GM19328 (cell line): ENCODE results near the gene NELL2.
"Not testable (repeated sequence)": the region's sequence is repeated elsewhere in the genome, so short reads cannot be mapped to it uniquely, and the experiment has no call there.

Experiments used
- ATAC-seq: cut with Tn5 transposase; IDR thresholded peaks from one replicate; pipeline ENCODE4 v1.9.1; 2021; ENCODE audit warnings: mild to moderate bottlenecking, moderate library complexity; ENCODE audit not compliant: unreplicated experiment

The NELL2 gene

DNA sequence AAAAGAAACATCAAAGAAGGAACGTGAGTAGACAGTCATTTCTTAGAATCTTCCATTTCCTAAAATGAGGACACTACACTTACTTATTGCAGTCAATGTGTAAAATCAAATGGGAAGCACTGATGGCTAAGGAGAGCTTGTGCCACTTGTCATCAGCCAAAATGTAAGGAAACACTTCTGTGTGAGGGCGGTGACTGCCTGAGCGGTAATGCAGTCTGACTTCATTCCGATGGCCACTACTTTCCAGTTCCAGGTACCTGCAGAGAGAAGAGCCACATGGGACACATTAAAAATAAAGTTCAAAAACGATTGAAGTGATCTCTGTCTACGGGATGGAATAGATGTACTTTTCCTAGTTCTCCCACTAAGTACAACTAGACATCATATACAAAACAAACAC is 96.3 kb downstream of the NELL2 start:
- no peak for ATAC-seq

DNA sequence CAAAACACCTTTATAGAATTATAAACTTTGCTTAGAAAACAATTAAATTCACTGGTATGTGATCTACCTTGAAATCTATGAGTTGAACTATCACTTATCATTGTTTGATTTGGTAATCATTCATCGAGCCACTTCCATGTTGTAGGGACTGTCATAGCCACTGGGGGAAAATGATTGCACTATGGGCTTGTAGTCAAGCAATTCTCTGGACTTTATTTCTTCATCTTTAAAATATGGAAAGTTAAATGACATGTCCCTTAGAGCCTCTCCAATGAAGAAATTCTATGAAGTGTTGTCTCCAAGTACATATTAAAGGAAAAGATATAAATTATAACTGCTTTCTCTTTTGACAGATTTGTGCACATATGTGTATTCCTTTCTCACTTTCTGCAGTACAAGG is 97.3 kb downstream of the NELL2 start:
- no peak for ATAC-seq

DNA sequence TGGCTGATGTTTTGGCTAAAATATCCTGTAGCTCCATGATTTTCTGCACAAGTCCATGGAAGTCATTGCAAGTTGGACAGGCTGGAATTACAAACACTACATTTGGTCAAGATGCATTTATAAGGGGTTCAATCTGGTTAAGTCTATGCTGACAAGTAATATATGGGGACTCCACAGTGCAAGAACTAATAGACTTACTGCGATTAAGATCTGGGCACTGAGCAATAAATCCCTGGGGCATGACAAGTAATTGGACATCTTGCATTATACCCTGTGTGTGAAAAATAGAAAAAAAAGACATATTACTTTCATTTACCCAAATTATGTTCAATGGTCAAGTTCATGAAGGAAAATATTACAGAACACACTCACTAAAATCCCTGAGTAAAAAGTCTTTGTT is 99.1 kb downstream of the NELL2 start:
- ATAC-seq = no peak

DNA sequence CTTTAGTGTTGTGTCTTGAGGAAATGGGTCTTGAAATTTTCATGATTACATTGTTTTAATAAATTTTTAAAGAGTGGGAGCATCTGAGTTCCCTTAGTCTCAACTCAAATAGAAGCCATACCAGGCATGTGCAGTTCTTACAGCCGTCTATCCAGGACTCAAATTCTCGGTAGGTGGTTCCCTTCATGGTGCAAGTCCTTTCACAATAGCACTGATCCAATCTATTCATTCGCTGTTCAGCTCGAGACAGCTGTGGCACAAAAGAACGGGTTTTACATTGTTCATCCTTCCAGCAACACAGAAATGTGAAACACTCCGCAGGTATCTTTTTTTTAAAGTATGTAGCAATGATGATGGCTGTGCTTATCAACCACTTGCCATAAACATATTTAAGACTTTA is 100.2 kb downstream of the NELL2 start:
- ATAC-seq = no peak

DNA sequence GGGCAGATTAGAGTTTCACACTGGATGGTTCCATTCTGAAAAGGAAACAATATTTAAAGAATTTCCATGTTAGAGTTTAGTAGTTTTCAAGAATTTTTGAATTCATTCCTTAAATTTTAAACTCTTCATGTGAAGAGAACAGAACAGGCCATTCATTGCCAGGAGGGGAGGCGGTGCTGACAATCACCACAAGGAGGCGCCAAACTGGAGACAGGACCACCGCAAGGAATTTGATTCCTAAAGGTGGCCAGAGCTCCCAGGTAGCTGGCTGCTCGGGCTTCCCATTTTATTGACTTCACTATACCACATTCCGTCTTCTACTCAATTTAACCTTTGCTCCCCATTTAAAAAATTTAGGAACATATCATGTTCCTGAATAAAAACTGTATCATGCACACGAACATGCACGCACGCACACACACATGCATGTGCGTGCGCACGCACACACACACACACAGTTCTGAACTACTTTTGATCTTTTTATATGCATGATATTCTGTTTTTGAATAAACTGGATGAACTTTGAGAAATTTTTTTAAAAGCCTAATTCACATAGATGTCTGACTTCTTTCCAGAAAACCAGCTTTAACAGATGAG is 101.2 kb downstream of the NELL2 start:
- ATAC-seq = peak; percentile 55

DNA sequence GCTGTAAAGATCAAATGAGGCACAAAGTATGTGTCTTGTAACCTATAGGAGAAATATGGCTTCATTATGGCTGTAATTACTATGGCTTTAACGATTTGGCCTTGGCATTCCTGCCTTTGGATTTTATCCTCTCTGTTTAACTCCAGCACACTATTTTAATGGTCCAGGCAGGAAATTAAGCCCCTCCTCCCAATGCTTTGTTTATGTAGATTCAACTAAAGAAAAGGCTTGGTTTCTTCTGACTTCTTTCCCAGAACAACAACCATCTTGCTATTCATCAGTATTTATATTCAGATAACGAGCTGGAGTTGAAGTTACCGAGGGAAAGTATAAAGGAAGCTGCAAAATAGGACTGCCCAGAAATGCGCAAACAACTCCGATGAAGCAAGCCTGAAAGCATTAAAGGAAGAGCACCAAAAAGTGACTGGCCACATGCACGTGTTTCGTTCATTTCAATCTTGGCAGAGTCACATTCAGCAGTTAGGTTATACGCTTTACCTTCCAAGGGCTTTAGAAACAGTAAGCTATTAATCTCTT is 104.6 kb downstream of the NELL2 start:
- no peak for ATAC-seq

DNA sequence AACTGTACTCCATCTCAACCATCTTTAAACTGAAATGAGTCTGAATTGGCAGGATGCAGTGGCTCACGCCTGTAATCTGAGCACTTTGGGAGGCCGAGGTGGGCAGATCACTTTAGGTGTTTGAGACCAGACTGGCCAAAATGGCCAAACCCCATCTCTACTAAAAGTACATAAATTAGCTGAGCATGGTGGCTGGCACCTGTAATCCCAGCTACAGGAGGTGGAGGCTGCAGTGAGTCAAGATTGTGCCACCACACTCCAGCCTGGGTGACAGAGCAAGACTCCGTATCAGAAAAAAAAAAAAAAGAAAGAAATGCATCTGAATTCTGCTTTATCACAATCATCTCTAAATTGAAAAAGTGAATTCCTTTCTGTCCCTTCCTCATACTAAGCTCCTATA is 110.3 kb downstream of the NELL2 start:
- ATAC-seq = no peak

DNA sequence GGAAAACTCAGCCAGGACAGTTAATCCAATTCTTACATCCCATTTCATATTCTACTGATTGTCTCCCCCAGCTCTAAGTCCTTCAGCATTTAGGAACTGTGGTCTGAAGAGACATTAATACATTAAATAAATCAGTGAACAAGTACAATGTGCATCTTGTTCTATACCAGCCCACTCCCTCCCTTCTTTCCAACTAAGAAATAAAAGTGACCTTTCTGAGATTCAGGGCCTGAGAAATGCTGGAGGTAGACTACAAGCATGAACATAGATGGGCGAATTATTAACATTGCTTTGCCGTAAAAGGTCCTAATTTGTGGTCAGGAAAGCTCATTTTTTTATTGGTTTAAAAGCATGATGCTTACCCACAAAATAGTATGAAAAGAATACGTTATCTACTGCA is 113.1 kb downstream of the NELL2 start:
- no peak for ATAC-seq

DNA sequence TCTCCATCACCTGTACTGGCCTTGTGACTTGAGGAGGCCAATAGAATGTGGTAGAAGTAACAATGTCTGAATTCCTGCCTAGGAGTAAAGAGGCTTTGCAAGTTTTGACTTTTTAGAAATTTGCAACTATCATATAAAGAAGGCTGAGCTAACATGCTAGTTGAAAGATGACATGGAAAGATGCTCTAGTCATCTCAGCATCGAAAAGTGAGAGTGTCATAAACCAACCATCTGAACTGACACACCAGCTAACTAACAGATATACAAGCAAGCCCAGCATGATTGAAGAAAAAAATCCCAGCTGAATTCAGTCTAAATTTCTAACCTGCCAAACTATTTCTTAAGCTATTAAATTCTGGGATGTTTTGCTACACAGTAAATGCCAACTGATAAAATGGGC is 116.8 kb downstream of the NELL2 start:
- ATAC-seq = no peak

DNA sequence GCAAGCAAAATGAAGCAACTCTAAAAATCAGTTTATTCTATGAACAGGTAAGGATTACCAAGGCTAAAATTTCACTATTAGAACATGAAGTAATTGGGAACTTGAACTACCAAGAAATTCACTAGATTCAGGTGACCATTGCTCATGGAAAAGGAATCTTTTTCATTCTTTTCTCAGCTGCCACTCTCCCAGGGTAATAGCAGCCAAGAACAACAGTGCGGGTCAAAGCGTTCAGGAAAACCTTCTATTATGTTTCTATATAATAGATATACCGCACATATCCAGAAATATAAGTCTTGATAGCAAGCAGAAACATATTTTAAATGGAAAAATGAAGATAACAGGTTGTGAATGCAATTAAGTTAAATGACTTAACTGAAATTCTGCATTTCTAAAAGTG is 125.6 kb downstream of the NELL2 start:
- ATAC-seq = no peak

DNA sequence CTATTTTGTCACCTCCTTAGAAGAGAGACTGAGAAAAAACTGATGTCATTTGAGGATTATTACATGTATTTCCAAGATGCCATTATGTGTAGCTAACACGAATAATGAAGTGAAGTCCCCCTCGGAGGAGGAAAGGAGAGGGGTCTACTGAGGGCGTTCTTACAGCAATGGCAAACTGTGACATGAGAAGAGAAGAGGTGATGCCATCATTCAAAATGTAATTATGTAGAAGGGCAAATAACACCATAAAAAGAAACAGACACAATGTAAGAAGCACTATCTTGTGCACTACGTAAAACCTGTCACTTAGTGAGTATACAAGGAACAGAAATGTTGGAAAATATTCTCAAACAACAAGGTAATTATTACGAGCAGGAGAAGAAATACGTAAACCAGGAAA is 126.5 kb downstream of the NELL2 start:
- no peak for ATAC-seq

DNA sequence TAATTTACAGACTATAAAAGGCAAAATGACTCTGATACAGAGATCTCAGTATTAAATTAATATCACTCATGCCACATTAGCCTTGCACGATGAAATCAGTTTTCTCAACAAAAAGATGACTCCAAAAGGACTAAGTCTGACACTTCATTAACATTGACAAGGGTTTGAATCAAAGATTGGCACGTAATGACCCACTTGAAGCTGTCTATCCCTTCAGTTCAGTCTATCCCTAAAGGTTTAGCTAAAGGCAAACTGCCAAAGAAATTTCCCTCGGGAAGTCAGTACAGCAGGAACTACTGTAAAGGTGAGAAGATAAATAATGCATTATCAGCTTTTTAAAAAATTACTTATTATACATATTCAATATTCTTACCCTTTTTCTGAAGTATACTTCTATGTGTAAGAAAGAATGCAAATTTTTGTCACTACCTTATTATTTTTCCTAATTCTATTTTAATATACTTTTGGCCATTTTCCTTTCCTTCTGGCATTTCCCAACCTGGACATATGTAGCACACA is 127.1 kb downstream of the NELL2 start:
- no peak for ATAC-seq

DNA sequence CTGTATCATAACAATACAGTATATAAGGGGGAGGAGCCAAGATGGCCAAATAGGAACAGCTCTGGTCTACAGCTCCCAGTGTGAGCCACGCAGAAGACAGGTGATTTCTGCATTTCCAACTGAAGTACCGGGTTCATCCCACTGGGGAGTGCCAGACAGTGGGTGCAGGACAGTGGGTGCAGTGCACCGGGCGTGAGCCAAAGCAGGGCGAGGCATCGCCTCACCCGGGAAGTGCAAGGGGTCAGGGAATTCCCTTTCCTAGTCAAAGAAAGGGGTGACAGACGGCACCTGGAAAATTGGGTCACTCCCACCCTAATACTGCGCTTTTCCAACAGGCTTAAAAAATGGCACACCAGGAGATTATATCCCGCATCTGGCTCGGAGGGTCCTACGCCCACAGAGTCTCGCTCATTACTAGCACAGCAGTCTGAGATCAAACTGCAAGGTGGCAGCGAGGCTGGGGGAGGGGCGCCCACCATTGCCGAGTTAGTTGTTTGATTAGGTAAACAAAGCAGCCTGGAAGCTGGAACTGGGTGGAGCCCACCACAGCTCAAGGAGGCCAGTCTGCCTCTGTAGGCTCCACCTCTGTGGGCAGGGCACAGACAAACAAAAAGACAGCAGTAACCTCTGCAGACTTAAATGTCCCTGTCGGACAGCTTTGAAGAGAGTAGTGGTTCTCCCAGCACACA is 134.7 kb downstream of the NELL2 start:
- not testable (repeated sequence) for ATAC-seq

DNA sequence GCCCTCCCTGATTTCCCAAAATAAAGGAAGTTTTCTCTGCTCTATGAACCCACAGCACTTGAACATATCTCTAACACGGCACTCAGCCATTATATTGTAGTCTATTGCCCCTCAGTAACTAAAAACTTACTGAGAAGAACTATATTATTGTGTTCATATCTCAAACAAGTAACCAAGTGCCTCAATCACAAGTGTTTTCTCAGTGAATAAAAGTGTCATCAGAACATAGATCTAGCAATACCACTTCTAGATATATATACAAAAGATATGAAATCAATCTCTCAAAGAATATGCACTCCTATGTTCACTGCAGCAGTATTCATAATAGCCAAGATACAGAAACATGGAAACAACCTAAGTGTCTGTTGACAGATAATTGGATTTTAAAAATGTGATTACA is 138.1 kb downstream of the NELL2 start:
- ATAC-seq = no peak

DNA sequence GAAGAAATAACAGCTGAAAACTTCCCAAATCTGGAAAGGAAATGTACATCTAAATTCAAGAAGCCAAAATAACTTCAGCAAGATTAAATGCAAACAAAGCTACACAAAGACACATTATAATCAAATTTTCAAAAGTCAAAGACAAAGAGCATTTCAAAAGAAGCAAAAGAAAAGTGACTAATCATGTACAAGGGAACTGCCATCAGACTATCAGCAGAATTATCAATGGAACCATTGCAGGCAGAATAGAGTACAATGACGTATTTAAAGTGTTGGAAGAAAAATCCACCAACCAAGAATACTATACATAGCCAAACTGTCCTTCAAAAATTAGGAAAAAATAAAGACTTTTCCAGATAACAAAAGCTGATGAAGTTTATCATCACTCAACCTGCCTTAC is 147.5 kb downstream of the NELL2 start:
- ATAC-seq = no peak

DNA sequence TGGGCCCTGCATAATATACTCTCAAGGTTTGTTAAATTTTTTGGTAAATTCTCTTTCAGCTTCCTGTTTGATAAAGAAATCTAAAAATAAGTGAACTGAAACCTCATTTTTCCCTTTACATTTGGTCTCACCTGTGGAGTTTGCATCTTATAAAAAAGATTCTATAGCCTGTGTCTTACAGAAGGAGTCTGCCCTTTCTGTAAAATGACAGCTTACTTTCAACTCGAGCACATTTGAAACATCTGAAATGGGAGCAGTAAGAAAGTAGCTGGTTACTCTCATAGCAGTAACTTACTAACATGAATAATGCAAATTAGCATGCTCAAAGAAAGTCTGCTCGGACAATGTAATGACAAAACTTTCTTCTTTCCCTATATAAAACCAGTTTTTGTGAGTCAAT is 155.8 kb downstream of the NELL2 start:
- ATAC-seq = no peak

DNA sequence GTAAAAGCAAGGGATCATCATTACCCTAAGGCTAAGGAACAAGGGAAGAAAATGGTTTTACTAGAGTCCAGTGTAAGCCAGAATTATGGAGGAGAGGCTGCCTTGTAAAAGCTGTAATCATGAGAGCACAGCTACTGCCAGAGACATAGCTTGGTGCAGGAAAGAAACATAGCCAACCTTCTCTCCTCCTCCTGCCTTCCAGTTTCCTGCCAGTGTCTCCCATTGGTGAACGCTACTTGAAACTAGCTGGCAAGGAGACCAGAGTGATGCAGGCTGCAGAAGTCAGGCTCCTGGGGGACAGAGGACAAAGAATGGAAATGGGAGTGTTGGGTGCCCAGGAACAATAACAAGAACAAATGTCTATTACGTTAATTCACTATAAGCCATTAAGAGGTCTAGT is 158.5 kb downstream of the NELL2 start:
- no peak for ATAC-seq

DNA sequence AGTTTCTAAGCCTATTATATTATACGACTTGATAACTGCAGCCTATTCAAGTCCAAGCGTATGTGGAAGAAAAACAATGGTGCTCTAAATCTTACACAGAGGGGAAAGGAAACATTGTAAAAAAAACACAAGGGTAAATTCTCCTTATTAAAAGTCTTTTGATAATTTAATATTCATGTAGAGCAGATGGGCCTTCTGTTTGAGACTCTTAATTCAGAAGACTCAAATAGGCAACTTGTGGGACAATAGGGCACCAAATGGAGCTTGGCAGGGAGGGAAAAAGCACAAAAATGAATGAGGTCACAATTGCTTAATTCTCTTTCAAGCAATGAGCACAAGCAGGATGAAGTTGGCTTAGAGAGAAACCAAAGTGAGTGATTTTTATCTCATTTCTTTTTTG is 159.4 kb downstream of the NELL2 start:
- no peak for ATAC-seq

DNA sequence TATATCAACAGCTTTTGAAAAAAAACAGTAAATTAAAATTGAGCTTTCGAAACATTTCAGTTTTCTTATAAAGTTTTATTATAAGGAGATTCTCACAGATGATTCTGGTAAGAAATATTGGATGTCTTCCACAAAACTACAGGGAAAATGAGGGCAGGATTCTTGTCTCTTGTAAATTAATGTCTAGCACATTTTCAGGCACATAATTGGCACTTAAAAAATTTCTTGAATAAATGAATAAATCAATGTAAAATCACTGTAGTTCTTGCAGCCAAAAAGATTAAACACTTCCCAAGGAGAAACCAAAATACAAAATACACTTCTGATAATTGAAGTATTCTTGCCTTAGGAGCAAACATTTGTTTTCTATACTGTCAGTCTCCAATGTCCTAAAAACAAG is 164.4 kb downstream of the NELL2 start:
- no peak for ATAC-seq

DNA sequence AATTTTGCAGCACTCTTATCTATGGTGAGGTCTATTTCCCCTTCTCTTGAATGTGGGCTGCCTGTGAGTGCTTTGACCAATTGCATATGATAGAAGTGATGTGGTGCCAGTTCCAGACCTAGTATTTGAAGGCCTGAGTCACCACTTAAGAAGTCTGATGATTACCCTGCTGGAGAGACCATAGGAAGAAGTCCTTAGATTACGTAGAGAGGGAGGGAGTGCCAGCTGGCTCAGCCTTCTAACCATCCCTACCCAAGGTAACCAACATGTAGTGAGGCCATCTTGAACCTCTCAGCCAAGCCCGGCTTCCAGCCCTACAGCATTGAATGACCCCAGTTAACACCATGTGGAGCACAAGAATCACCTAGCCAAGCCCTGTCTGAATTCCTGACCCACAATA is 166.9 kb downstream of the NELL2 start:
- ATAC-seq = no peak

DNA sequence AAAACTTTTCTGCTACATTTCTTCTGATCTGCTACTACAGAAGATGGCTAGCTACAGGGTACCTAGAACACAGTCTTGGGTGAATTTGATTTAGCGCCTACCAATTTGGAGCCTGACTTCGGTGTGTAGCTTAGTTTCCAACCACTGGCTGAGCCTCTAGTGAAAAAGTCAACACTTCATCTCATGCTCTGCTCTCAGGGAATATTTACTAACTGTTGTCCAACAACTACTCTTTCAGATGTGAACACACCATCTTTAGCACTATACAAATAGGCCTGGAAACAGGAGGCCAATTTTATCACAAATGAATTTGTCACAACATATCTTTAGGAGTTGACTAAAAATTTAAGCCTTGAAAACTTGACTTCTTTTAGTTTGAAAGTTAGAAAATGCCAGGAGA is 167.9 kb downstream of the NELL2 start:
- no peak for ATAC-seq

DNA sequence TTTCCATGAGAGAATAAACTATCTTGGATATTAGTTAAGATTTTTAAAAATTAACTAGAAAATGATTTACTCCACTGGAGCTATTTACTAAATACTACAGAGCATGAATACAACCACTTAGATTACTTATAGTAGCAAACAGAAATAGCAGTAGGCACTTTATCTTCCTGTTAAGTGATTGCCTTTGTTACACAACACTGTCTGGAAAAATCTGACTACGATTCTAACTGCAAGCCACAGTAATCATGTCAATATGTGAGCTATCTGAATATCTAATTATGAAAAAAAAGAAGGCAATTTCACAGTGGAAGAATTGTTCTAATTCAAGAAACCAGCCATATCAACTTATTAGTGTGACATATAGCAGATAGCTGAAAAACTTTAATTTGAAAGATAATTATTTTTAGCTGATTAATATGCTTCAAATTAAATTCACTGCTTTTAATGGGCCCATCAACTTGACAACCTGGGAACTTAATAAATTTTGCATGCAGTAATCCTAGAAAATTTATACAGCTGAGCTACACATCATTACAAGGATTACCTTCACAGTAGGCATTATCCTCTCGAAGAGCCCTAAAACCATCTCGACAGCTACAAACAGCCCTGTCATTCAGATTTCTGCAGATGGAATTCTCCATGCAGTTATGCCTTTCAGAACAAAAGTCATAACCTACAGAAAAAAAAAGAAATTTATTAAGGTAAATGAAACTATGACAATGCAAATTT is 172.8 kb downstream of the NELL2 start:
- ATAC-seq = no peak
